NCI-H82 treated with DMSO at 0.1 percent for 48 hours (cell line): ENCODE data around the gene PARP6.

Experiments used
- DNase-seq: peaks from one replicate; lab custom pipeline; 2025; ENCODE audit not compliant: unreplicated experiment; lab: John Stamatoyannopoulos, UW

Gene PARP6

GRCh38 chr15:72272213-72272996 lies at the start of gene PARP6:
TSS of gene PARP6 (minus strand) at chr15:72272554. CDS start at chr15:72267477, 5,077 bp downstream.
- peak; percentile 84 for DNase-seq

GRCh38 chr15:72319985-72320671 lies 47.8 kb upstream of the PARP6 start, which contains the start of gene CELF6:
TSS of gene CELF6 (minus strand) at chr15:72320157. CDS start at chr15:72319874, 283 bp downstream.
- DNase-seq, result peak; percentile 87

- DNase-seq, result no peak
Observed at GRCh38 chr15:72319360-72319984, 47.1 kb upstream of the PARP6 start.

GRCh38 chr15:72318408-72318942 lies 46.1 kb upstream of the PARP6 start:
- peak; percentile 10 for DNase-seq

- DNase-seq, result peak; percentile 93
Observed at GRCh38 chr15:72315706-72316370, 43.5 kb upstream of the PARP6 start.

GRCh38 chr15:72313881-72314280 lies 41.5 kb upstream of the PARP6 start:
- DNase-seq, result no peak

- DNase-seq, result no peak
Observed at GRCh38 chr15:72313448-72313840, 41.1 kb upstream of the PARP6 start.

- peak; percentile 18 for DNase-seq
Observed at GRCh38 chr15:72312605-72313447, 40.5 kb upstream of the PARP6 start.

- no peak for DNase-seq
Observed at GRCh38 chr15:72307026-72307425, 34.7 kb upstream of the PARP6 start.

- no peak for DNase-seq
Observed at GRCh38 chr15:72306211-72306785, 33.9 kb upstream of the PARP6 start.

GRCh38 chr15:72304596-72304995 lies 32.2 kb upstream of the PARP6 start:
- DNase-seq, result no peak

GRCh38 chr15:72302955-72303354 lies 30.6 kb upstream of the PARP6 start:
- no peak for DNase-seq

- no peak for DNase-seq
Observed at GRCh38 chr15:72289597-72290325, 17.4 kb upstream of the PARP6 start.

- DNase-seq, result no peak
Observed at GRCh38 chr15:72288796-72289596, 16.6 kb upstream of the PARP6 start.

- DNase-seq, result peak; percentile 18
Observed at GRCh38 chr15:72285927-72286516, 13.7 kb upstream of the PARP6 start.

- DNase-seq, result no peak
Observed at GRCh38 chr15:72285402-72285801, 13.0 kb upstream of the PARP6 start.

GRCh38 chr15:72284781-72285180 lies 12.4 kb upstream of the PARP6 start:
- DNase-seq, result no peak

GRCh38 chr15:72281713-72282112 lies 9.4 kb upstream of the PARP6 start:
- no peak for DNase-seq
